ENCODE results near the gene TACC2.

TACC2 gene

DNA sequence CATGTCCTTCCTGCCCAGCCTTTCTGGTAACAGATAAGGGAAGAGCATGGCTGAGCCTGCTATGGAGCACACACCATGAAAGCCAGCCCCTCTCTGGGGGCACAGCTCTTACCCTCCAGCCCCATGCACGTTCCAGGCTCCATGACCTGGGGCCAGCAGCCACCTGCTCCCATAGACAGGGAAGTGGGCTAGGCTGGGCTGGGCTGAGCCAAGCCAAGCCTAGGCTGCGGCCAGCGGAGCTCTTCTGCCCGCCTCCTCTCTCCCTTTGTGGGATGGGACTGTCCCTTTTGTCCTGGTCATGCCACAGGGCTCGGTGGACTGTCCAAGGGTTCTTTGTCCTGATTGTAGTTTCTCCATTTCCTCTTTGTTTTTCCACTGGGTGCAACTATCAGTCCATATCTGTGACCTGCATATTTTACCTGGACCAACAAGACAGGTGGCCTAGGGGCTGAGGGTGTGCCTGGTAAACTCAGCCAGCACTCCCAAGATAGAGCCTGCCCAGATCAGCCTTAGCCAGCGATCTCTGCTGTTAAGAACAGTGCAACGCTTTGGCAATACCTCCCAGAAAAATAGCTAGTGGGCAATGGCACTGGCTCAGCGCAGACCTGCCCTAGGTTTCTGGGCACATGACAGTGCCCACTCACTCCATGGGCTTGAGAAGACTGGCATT lies 184.9 kb downstream of the TACC2 start:
- DNase-seq (ENCODE audit: low read depth, low spot score): no peak
- no peak overlapping the region for H3K4me3 ChIP-seq (ENCODE audit: low read depth, low read length)
- TF ChIP-seq, protein P1, sequence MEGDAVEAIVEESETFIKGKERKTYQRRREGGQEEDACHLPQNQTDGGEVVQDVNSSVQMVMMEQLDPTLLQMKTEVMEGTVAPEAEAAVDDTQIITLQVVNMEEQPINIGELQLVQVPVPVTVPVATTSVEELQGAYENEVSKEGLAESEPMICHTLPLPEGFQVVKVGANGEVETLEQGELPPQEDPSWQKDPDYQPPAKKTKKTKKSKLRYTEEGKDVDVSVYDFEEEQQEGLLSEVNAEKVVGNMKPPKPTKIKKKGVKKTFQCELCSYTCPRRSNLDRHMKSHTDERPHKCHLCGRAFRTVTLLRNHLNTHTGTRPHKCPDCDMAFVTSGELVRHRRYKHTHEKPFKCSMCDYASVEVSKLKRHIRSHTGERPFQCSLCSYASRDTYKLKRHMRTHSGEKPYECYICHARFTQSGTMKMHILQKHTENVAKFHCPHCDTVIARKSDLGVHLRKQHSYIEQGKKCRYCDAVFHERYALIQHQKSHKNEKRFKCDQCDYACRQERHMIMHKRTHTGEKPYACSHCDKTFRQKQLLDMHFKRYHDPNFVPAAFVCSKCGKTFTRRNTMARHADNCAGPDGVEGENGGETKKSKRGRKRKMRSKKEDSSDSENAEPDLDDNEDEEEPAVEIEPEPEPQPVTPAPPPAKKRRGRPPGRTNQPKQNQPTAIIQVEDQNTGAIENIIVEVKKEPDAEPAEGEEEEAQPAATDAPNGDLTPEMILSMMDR (IDR thresholded peaks at IDR 0.05; ENCODE audit: insufficient read depth, low read length, missing control alignments): no peak
- ChIA-PET POLR2A (no interaction called here), CTCF (interaction anchor here (0.9 to 1.0 kb wide), 2 partner anchors 9 to 169 kb away, joined by 3 read pairs; no protein-coding TSS in a partner anchor)

DNA sequence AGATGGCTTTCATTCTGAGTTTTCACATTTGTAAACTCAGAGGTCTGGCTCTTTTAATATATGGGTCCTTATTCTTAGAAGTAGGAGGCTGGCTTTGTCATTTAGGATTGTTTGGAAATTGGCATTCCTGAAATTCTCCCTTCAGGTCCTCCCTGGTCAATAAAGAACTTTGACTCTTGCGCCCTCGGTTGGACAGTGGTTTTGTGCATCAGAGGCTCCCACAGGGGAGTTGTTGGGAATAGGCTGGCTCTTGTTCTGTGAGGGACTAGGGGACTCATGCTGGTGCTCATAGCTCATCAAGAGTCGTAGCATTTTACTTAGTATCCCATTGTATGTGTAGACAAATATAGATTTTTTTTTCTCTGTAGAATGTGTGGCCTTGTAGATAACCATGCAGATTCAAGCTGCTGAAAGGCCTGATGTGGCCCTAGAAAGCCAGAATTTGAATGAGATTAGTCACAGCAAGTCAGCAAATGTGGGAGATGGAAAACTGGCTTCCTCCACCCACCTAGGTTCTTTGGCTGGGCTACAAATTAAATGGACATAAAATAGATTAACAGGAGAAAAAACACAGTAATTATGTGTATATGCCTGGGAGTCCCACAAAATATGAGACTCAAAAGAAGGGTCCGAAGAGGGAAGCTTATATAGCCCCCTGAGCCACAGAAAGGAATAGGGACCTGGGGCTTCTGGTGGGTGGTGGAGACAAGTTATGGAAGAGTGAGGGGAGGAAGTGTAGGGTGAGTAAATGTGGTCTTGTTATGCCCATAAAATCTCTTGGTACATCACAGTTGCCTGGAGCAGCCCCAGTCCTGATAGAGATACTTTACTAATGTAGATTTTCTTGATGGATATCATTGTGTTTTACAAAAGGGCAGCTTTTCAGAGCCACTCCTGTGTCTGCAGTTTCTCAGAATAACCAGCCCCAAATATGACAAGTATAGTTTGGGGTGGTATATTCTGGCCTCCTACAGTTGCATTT lies 187.6 kb downstream of the TACC2 start:
- TF ChIP-seq, protein P1 (IDR thresholded peaks at IDR 0.05; ENCODE audit: insufficient read depth, low read length, missing control alignments): no peak
- H3K4me3 ChIP-seq (ENCODE audit: low read depth, low read length): no peak overlapping the region
- CTCF ChIA-PET: interaction anchor here (1.0 kb wide), 1 partner anchor 9 kb away, joined by 3 read pairs; no protein-coding TSS in a partner anchor
- DNase-seq (ENCODE audit: low read depth, low spot score): no peak
- POLR2A ChIA-PET: no interaction called here

DNA sequence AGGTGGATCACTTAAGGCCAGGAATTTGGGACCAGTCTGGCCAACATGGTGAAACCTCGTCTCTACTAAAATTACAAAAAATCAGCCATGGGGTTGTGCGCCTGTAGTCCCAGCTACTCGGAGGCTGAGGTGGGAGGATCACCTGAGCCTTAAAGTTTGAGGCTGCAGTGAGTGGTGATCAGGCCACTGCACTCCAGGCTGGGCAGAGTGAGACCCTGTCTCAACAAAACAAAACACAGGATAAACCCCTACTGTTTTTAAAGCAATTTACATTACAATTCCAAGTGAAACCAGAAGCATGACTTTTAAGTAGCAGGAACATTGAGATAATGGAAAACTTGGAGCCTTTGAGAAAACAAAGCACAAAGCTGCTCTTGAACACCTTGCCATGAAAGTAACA lies 189.7 kb downstream of the TACC2 start:
- TF ChIP-seq, protein P1 (IDR thresholded peaks at IDR 0.05; ENCODE audit: insufficient read depth, low read length, missing control alignments): no peak
- CTCF ChIA-PET: interaction anchor here (1.0 to 1.8 kb wide), 3 partner anchors 21 to 127 kb away, joined by 3 to 5 read pairs (median 4); no protein-coding TSS in a partner anchor

DNA sequence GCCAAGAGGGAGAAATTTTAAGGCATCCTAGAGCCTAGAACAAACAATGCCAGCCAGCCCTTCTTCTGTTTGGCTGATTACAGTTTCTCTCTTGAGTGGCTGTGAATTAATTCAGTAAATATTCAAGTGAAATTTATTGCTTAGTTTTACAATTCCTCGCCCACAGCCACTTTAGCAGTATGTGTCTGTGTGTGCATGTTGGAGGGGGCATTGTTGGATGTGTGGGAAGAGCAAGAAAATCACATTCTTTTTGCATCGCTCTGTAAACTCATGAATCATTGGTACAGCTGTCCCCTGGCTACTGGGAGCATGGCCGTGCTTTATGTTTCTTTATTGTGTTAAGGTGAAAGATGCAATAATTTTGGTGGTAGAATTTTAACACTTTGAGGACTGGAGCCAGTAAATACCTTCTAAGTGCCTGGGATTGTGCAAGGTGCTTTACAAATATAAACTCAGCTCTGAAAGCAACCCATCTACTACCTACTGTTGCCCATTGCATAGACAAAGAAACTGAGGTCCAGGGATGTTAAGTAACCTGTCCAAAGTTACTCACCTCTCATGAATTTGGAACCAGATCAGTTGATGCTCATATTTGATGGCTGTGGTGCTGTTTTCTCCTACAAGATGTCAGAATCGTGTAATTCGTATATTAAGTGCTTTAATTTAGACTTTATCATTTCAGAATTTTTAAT lies 192.2 kb downstream of the TACC2 start:
- CTCF ChIA-PET: interaction anchor here (1.2 kb wide), 1 partner anchor 38 kb away, joined by 3 read pairs; no protein-coding TSS in a partner anchor
- TF ChIP-seq, protein P1 (IDR thresholded peaks at IDR 0.05; ENCODE audit: insufficient read depth, low read length, missing control alignments): no peak
- no peak for DNase-seq (ENCODE audit: low read depth, low spot score)
- POLR2A ChIA-PET: interaction anchor here (0.9 kb wide), 1 partner anchor 68 kb away, joined by 3 read pairs; no protein-coding TSS in a partner anchor
- no peak overlapping the region for H3K4me3 ChIP-seq (ENCODE audit: low read depth, low read length)

More for the DNA sequence above, 189.7 kb downstream of the TACC2 start:
- POLR2A ChIA-PET: no interaction called here
- no peak for DNase-seq (ENCODE audit: low read depth, low spot score)
- no peak overlapping the region for H3K4me3 ChIP-seq (ENCODE audit: low read depth, low read length)

- CTCF ChIA-PET: interaction anchor here (1.4 kb wide), 1 partner anchor 20 kb away, joined by 5 read pairs; no protein-coding TSS in a partner anchor
- POLR2A ChIA-PET: interaction anchor here (0.9 kb wide), 1 partner anchor 69 kb away, joined by 3 read pairs; no protein-coding TSS in a partner anchor
- H3K4me3 ChIP-seq (ENCODE audit: low read depth, low read length): no peak overlapping the region
- DNase-seq (ENCODE audit: low read depth, low spot score): no peak
- TF ChIP-seq, protein P1 (IDR thresholded peaks at IDR 0.05; ENCODE audit: insufficient read depth, low read length, missing control alignments): no peak
Measured at GRCh38 chr10:122181876-122182275, 192.9 kb downstream of the TACC2 start.
